ENCODE measurements around the gene MCAT. TPM values are rescaled to one million over a fixed set of nuclear protein-coding genes. Genes with fewer than 3 reads are reported as not detected.
A peak's percentile ranks its signal among the peaks of the same experiment; 100 is the strongest.

Gene MCAT
- total RNA-seq, 2 donors from 2014 or later = 39.1 to 39.9 TPM

DNA sequence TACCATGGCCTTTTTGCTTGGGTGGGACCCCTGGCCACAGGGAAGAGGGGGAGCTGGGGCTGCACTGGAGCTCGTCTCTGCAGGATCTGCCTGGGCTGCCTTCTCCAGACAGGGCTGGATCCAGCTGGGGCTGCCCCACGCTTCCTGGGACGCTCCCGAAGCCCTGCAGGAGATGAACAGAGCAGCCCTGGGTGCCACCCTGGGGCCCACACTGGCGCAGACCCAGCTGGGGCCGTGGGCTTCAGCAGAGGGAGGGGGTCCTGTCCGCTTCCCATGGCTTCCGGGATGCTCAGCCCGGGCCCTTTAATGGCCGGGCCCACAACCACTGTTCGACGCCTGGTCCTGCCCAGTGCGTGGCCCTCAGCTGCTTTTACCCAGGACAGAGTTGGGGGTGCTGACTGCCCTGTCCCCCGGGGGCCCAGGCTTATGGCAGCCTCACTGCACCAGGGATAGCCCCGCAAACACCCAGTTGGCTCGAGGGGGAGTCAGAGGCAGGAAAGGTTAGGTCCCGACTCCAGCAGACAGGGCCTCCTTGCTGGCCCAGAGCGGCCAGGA, 20.1 kb upstream of the MCAT start:
- Histone ChIP-seq H3K36me3 (no peaks in the 10 kb centered on the region), H3K9me3 (no peaks in the 10 kb centered on the region), H3K27me3 (replicated peaks; ENCODE audit: insufficient read depth) (no peaks in the 10 kb centered on the region), H3K27ac (peak overlapping the region; percentile 38 to 45), H3K4me1 (replicated peaks) (peaks cover 4% of the 10 kb centered on the region), H3K4me3 (no peak overlapping the region)
- no peak for DNase-seq (ENCODE audit: low spot score)
- TF ChIP-seq POLR2AphosphoS5 (IDR thresholded peaks at IDR 0.05) = no peak
- no peak for TF ChIP-seq POLR2A (IDR thresholded peaks at IDR 0.05)
- TF ChIP-seq, protein P1, sequence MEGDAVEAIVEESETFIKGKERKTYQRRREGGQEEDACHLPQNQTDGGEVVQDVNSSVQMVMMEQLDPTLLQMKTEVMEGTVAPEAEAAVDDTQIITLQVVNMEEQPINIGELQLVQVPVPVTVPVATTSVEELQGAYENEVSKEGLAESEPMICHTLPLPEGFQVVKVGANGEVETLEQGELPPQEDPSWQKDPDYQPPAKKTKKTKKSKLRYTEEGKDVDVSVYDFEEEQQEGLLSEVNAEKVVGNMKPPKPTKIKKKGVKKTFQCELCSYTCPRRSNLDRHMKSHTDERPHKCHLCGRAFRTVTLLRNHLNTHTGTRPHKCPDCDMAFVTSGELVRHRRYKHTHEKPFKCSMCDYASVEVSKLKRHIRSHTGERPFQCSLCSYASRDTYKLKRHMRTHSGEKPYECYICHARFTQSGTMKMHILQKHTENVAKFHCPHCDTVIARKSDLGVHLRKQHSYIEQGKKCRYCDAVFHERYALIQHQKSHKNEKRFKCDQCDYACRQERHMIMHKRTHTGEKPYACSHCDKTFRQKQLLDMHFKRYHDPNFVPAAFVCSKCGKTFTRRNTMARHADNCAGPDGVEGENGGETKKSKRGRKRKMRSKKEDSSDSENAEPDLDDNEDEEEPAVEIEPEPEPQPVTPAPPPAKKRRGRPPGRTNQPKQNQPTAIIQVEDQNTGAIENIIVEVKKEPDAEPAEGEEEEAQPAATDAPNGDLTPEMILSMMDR (IDR thresholded peaks at IDR 0.05) = no peak
- intact Hi-C loops (cut with DNase I) = no loop called here
- 82% methylated on average over 18 of the region's 18 CpGs for WGBS

- 91% methylated on average over 24 of the region's 24 CpGs for WGBS
- H3K4me3 ChIP-seq = no peak overlapping the region
- peak overlapping the region in 1 of 2 donors; percentile 38 for H3K27ac ChIP-seq
- intact Hi-C loops (cut with DNase I) = no loop called here
- no peak for DNase-seq (ENCODE audit: low spot score)
- H3K27me3 ChIP-seq (replicated peaks; ENCODE audit: insufficient read depth) = no peaks in the 10 kb centered on the region
- H3K9me3 ChIP-seq = no peaks in the 10 kb centered on the region
- no peaks in the 10 kb centered on the region for H3K36me3 ChIP-seq
- peaks cover 4% of the 10 kb centered on the region for H3K4me1 ChIP-seq (replicated peaks)
- TF ChIP-seq POLR2AphosphoS5 (IDR thresholded peaks at IDR 0.05) = no peak
- TF ChIP-seq, protein P1 (IDR thresholded peaks at IDR 0.05) = no peak
- no peak for TF ChIP-seq POLR2A (IDR thresholded peaks at IDR 0.05)
Observed at GRCh38 chr22:43162412-43163150, 19.4 kb upstream of the MCAT start.

DNA sequence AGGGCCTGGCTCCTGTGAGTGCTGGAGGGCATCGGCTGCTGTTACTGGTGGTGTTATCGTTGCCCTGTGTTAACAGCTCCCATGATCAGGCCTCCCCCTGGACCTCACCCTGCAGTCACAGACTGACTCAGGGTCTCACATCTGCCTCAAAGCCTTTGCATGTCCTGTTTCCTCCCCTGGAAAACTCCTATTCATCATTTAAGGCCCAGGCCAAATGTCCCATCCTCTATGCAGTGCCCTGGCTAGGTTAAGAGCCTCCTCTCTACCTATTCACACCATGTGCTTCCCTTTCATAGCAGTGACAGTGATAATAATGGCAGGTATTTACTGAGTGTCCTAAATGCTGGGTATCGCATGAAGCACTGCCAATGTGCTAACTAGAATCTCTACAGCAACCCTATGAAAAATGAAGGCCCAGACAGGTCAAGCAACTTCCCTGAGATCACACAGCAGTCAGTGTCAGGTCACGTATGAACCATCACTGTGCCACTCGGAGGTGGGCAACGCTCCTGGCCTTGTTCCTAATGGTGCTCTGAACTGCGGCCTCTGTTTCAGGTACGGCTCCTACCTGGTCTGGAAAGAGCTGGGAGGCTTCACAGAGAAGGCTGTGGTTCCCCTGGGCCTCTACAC, 17.4 kb upstream of the MCAT start:
- Histone ChIP-seq H3K27ac (no peak overlapping the region), H3K9me3 (no peaks in the 10 kb centered on the region), H3K4me3 (no peak overlapping the region), H3K4me1 (replicated peaks) (peaks cover 4% of the 10 kb centered on the region), H3K27me3 (replicated peaks; ENCODE audit: insufficient read depth) (no peaks in the 10 kb centered on the region), H3K36me3 (no peaks in the 10 kb centered on the region)
- no peak for DNase-seq (ENCODE audit: low spot score)
- TF ChIP-seq, protein P1 (IDR thresholded peaks at IDR 0.05) = no peak
- no peak for TF ChIP-seq POLR2AphosphoS5 (IDR thresholded peaks at IDR 0.05)
- no peak for TF ChIP-seq POLR2A (IDR thresholded peaks at IDR 0.05)
- intact Hi-C loops (cut with DNase I) = no loop called here
- 96% methylated on average over 8 of the region's 8 CpGs for WGBS

DNA sequence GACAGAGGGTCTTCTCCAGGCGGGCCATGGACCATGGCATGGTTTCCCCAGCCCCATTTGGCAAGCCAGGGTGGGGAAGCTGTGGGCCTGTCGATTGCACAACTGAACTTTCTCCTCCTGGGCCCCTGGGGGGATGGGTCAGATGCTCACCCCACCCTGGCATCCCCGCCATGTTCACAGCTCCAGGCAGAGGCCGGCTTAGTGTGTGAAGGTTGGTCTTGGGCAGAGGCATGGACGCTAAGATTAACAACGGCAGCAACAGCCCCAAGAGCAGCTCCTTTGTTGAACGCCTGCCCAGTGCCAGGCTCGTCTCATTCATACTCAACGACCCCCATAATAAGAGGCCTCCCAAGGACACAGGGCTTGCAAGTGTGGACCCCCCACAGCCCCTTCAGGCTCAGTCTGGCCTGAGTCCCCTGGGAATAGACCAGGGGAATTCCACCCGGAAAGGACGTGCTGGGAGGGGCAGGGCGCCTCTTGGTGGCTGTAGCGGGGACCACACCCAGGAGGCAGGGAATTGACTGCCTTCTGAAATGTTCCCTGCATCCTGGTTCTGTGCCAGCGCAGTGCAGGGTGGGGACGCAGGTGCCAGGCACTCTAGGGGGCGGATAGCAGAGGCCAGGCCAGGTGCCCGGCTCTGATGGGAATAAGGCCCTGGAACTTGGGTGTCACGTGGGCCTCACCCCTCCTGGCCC, 16.4 kb upstream of the MCAT start:
- Histone ChIP-seq H3K9me3 (no peaks in the 10 kb centered on the region), H3K4me3 (no peak overlapping the region), H3K4me1 (replicated peaks) (peaks cover under 1% of the 10 kb centered on the region), H3K27ac (no peak overlapping the region), H3K36me3 (no peaks in the 10 kb centered on the region), H3K27me3 (replicated peaks; ENCODE audit: insufficient read depth) (no peaks in the 10 kb centered on the region)
- TF ChIP-seq POLR2A (IDR thresholded peaks at IDR 0.05) = no peak
- no peak for TF ChIP-seq POLR2AphosphoS5 (IDR thresholded peaks at IDR 0.05)
- TF ChIP-seq, protein P1 (IDR thresholded peaks at IDR 0.05) = peak in 2 of 4 experiments; percentile 29 to 34
- WGBS = 56% methylated on average over 16 of the region's 18 CpGs
- intact Hi-C loops (cut with DNase I) = no loop called here
- no peak for DNase-seq (ENCODE audit: low spot score)

All from prostate gland (tissue), 2 donors.